NT2/D1 (cell line): ENCODE results near the gene NAALADL2.

ENCODE experiments used
- SUZ12 ChIP-seq: IDR thresholded peaks from 2 replicates; pipeline ENCODE4 v1.6.1; 2011; ENCODE audit not compliant: insufficient read length, insufficient read depth; ENCODE audit errors: extremely low read depth
- YY1 ChIP-seq: IDR thresholded peaks from 2 replicates; pipeline ENCODE4 v1.6.1; 2011; ENCODE audit not compliant: insufficient read length, insufficient read depth
- ZNF274 ChIP-seq: IDR thresholded peaks from 2 replicates; pipeline ENCODE4 v1.6.1; 2011; ENCODE audit warnings: mild to moderate bottlenecking, low read depth, low read length

DNA sequence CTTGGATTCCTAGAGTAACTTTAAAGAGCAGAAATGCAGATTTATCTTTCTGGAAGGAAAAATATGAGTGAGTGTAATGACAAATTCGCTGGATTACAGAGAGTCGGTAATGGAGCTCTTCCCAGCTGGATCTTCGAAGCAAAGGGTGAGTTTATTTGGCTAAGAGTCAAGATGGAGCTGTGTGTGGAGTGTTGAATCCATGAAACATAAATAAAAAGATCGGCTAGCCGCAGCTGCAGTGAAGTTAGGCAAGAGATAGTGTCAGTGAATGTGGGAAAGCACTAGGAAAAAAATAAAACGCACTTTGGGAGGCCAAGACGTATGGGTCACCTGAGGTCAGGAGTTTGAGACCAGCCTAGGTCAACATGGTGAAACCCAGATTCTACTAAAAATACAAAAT lies 10.3 kb downstream of the NAALADL2 start:
- TF ChIP-seq YY1 (no peak), SUZ12 (no peak), ZNF274 (no peak)
